Hematopoietic multipotent progenitor cell treated with erythropoietin and hydrocortisone succinate and interleukin-3 and kit ligand, for 15 days (in vitro differentiated cells): Measurements from ENCODE around the gene ARHGAP10.

Source experiments
- DNase-seq: peaks from one replicate; pipeline ENCODE4 v3.0.0-alpha.2; 2015; ENCODE audit warnings: low spot score

The ARHGAP10 gene

DNA sequence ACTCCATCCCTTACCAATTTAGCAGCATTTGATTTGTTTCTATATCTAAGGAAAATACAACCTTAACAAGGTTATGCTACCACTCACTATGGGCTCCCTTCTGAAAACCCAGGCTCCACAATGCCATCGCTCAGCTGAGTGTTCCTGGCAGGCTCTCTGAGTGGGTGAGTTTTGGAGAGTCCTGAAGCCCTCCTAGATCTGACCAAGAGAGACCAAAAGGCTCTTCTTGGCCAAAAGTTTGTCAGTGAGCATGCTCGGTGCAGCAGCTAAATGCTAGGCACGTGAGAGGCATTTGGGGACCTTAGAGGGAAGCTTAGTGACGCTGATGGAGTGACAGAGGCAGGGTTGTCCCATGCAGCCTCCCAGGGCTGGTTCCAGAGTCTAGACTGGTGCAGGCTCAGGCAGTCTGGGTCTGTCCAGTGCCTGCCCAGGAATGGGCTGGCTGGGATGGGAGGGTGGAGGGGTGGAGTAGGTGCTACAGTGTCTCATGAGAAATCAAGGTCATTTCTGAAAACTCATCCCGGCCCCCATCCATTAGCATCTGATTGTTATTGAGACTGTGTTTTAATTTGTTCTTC is 363.5 kb downstream of the ARHGAP10 start:
- DNase-seq, result no peak

DNA sequence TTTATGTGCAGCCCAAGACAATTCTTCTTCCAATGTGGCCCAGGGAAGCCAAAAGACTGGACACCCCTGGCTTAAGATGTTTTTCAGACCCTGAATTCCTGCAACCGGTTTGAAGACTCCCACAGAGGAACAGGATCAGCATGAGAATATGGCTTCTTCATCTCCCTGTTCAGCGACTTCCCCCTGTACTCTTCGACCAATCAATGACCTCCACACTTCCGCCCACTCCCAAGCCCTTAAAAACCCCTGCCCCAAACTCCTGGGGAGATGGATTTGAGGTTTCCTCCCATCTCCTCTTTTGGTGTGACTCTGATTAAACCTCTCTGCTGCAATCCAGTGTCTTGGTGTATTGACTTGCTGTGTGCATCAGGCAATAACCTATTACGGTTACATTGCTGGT is 365.9 kb downstream of the ARHGAP10 start:
- DNase-seq, result no peak

DNA sequence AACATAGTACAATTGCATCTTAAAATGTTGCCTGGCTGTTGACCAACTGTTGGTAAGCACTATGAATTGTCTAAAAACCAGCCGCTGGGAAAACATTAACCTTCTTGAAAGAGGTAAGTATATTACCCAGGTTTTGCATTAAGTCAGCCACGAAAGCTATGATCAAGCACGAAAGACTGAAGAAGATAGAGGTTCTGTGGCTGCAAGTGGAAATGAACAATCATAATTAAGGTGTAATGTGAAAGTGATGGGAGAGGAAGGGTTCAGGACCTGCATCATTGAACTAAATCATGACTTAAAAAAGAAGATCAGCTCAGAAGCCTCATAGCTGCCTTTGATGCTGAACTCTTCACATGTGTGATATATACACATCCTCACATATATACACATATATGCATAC is 369.3 kb downstream of the ARHGAP10 start:
- DNase-seq, result no peak

DNA sequence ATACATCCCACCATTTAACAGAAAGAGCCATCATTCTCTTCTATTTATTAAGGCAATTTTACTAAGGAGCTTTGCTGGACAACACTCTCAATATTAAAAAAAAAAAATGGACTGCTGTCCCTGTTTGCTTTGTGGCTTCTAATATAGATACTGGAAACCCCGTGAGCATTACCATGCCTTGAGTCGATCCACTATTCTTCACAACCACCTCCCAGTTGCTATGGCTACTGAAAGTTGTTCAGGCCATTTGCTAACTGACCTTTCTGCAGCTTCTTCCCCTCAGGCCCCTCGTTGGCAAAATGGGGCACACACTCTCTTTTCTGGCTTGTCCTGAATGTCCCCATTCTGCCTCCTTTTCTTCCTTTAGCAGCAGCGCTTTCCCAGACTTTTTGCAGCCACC is 369.9 kb downstream of the ARHGAP10 start:
- DNase-seq, result no peak

GRCh38 chr4:148103597-148104355 is 371.9 kb downstream of the ARHGAP10 start:
- no peak for DNase-seq

DNA sequence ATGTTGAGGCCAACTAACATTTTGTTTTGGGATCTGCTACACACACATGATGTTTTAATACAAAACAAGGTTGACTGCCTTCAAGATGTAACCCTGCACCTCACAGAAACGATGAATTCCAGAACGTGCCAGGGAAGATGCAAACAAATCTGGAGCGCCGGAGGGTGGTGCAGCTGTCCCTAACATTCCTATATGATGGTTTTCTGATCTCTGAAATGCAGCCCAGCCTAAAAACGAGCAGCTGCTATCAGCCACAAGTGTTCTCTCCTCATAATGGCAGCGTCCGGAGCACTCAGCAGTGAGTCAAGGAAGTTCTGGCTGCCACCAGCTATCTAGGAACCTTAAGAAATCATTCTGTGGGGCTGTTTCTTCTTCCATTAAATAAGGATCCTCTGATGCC is 376.9 kb downstream of the ARHGAP10 start:
- DNase-seq, result no peak

DNA sequence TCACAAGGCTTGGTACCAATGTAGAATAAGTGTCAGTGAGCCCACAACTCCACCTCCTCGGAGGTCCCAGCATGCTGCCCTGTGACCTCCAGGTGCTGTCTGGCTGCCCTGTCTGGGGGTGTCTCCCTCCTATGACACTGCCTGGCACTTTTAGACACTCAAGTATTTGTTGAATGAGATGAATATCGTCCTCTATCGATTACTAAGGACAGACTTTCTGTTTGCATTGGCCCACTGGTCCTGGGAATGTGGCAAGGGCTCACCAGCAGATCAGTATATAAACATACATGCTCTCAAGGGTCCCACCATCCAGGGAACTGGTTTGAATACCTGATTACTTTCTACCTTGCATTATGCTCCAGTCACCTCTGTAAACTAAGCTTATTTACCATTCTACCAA is 377.3 kb downstream of the ARHGAP10 start:
- DNase-seq, result no peak

DNA sequence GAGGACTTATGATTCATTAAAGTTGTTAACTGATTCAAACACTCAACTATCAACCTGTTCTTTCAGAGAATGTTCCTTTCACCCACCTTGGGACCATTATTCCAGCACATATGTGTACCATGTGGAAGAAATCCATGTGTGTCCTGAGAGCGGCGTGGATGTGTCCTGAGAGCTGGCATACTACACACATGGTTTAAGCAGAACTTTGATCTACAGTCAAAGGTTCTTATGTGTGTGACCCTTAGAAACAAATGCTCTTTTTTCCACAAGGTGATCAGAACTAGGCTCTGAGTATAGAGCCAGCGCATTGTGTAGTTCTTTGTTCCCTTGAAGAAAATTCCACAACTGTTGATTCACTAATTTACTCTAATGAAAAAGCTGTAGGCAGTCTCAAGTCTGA is 378.3 kb downstream of the ARHGAP10 start:
- DNase-seq, result no peak

- no peak for DNase-seq
Measured at GRCh38 chr4:148112231-148112982, 380.5 kb downstream of the ARHGAP10 start.

GRCh38 chr4:148114436-148114835 is 382.5 kb downstream of the ARHGAP10 start:
- no peak for DNase-seq

DNA sequence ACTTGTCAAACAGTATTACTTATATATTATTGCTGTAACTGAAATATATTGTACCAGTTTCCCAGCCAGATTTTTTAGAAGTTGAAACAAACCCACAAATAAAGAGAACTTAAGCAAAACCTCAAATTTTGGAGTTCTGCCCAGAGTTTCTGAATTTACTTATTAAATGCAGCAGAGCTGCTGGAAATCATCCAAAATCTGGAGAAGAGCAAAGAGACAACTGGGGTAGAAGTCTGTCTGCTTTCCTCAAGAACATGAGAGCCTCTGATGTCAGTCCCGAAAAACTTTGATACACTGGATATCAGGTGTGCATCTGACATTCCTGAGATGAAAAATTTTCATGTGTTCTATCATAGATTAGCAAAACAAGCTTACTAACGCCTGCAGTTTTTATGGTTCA is 384.4 kb downstream of the ARHGAP10 start:
- no peak for DNase-seq

- no peak for DNase-seq
Measured at GRCh38 chr4:148116969-148117368, 385.1 kb downstream of the ARHGAP10 start.

- no peak for DNase-seq
Measured at GRCh38 chr4:148118179-148118578, 386.3 kb downstream of the ARHGAP10 start.

- no peak for DNase-seq
Measured at GRCh38 chr4:148118633-148119032, 386.7 kb downstream of the ARHGAP10 start.

DNA sequence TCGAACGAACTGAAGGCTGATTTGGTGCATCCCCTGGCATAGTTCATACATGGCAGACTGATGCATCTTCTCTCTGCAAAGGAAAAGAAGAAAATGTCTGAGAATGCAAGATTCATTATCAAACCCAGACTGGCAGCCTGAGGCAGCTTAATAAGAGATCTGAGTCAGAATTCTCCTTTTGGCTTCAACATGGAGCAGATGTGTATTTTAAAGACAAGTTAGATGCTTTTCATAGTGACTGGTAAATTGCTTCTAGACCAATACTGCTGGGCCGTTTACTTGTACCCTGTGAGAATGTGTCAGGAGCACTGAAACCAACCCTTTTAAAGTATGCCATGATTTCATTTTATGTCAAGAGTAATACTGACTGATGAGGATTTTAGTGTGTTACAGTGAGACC is 388.3 kb downstream of the ARHGAP10 start:
- no peak for DNase-seq
